Endothelial cell (in vitro differentiated cells): ENCODE results near the gene PCDHA10. TPM values are rescaled to one million over a fixed set of nuclear protein-coding genes. Genes with fewer than 3 reads are reported as not detected.
A peak's percentile ranks its signal among the peaks of the same experiment; 100 is the strongest.

Experiments
- DNase-seq: peaks from one replicate; pipeline ENCODE4 v3.0.0; 2021; ENCODE audit warnings: low spot score
- H3K27ac Mint-ChIP-seq: one replicate; pipeline ENCODE4 v1.8.0; 2021; ENCODE audit warnings: mixed read lengths, inconsistent platforms; ENCODE audit not compliant: unreplicated experiment
- H3K27me3 Mint-ChIP-seq: one replicate; pipeline ENCODE4 v1.8.0; 2021; ENCODE audit warnings: mild to moderate bottlenecking, moderate library complexity, mixed read lengths, inconsistent platforms; ENCODE audit not compliant: unreplicated experiment
- H3K36me3 Mint-ChIP-seq: one replicate; pipeline ENCODE4 v1.8.0; 2021; ENCODE audit warnings: mild to moderate bottlenecking, low read depth, mixed read lengths, inconsistent platforms; ENCODE audit not compliant: unreplicated experiment
- H3K4me1 Mint-ChIP-seq: one replicate; pipeline ENCODE4 v1.8.0; 2021; ENCODE audit warnings: mild to moderate bottlenecking, mixed read lengths, inconsistent platforms; ENCODE audit not compliant: unreplicated experiment
- H3K4me3 Mint-ChIP-seq: one replicate; pipeline ENCODE4 v1.8.0; 2021; ENCODE audit warnings: mild to moderate bottlenecking, mixed read lengths, inconsistent platforms; ENCODE audit not compliant: unreplicated experiment
- H3K9me3 Mint-ChIP-seq: one replicate; pipeline ENCODE4 v1.8.0; 2021; ENCODE audit warnings: mixed read lengths, inconsistent platforms; ENCODE audit not compliant: unreplicated experiment
- CTCF ChIP-seq: fragments of 200-600 bp; sonication (generic); IDR thresholded peaks from one replicate; pipeline ENCODE4 v1.5.0; 2021; ENCODE audit warnings: antibody characterized with exemption; ENCODE audit not compliant: unreplicated experiment
- total RNA-seq: library from RNA; stranded (reverse); fragmentation: NEBNext Ultra II Directional; extraction: Animal tissue kit (Norgen Biotek cat#: 25700); gene quantifications from one replicate; pipeline ENCODE4 v1.2.1, GENCODE V29; 2021; ENCODE audit not compliant: unreplicated experiment

PCDHA10 gene
- total RNA-seq, 1 donor from 2014 or later, result 16.9 TPM

- DNase-seq, result peak; percentile 20
- H3K4me3 Mint-ChIP-seq, result peak within 1 kb of the TSS; percentile 17
- peaks cover 9% of the 10 kb centered on the region for H3K36me3 Mint-ChIP-seq
- no peak within 1 kb of the TSS for H3K27ac Mint-ChIP-seq
- TF ChIP-seq CTCF, result no peak
- H3K4me1 Mint-ChIP-seq, result no peaks in the 10 kb centered on the region
- no peaks in the 10 kb centered on the region for H3K27me3 Mint-ChIP-seq
- H3K9me3 Mint-ChIP-seq, result no peaks in the 10 kb centered on the region
Measured at GRCh38 chr5:140881889-140882590, 26.3 kb downstream of the PCDHA10 start, which contains the start of gene PCDHA13. Gene PCDHA13 (plus strand): TSS chr5:140882124. CDS start chr5:140882269, 145 bp downstream.

GRCh38 chr5:140882591-140882899, 26.8 kb downstream of the PCDHA10 start:
- TF ChIP-seq CTCF, result peak; percentile 39
- Mint-ChIP-seq H3K36me3 (peaks cover 9% of the 10 kb centered on the region), H3K27ac (no peak overlapping the region), H3K9me3 (no peaks in the 10 kb centered on the region), H3K4me1 (no peaks in the 10 kb centered on the region), H3K27me3 (no peaks in the 10 kb centered on the region), H3K4me3 (peak overlapping the region; percentile 13)
- DNase-seq, result peak; percentile 54

DNA sequence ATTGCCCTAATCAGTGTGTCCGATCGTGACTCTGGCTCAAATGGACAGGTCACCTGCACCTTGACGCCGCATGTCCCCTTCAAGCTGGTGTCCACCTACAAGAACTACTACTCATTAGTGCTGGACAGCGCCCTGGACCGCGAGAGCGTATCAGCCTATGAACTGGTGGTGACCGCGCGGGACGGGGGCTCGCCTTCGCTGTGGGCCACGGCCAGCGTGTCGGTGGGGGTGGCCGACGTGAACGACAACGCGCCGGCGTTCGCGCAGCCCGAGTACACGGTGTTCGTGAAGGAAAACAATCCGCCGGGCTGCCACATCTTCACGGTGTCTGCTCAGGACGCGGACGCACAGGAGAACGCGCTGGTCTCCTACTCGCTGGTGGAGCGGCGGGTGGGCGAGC, 27.7 kb downstream of the PCDHA10 start:
- Mint-ChIP-seq H3K27ac (no peak overlapping the region), H3K4me3 (no peak overlapping the region), H3K4me1 (no peaks in the 10 kb centered on the region), H3K36me3 (peaks cover 9% of the 10 kb centered on the region), H3K9me3 (no peaks in the 10 kb centered on the region), H3K27me3 (no peaks in the 10 kb centered on the region)
- no peak for TF ChIP-seq CTCF
- no peak for DNase-seq

DNA sequence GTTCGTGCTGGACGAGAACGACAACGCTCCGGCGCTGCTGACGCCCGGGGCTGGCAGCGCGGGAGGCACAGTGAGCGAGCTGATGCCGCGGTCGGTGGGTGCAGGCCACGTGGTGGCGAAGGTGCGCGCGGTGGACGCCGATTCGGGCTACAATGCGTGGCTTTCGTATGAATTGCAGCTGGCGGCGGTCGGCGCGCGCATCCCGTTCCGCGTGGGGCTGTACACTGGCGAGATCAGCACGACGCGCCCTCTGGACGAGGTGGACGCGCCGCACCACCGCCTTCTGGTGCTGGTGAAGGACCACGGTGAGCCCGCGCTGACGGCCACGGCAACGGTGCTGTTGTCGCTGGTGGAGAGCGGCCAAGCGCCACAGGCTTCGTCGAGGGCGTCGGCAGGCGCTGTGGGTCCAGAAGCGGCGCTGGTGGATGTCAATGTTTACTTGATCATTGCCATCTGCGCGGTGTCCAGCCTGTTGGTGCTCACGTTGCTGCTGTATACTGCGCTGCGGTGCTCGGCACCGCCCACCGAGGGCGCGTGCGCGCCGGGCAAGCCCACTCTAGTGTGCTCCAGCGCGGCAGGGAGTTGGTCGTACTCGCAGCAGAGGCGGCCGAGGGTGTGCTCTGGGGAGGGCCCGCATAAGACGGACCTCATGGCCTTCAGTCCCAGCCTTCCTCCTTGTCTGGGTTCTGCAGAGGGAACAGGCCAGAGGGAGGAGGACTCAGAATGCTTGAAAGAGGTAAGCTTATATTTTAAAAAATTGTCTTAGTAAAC, 28.4 kb downstream of the PCDHA10 start:
- Mint-ChIP-seq H3K27me3 (no peaks in the 10 kb centered on the region), H3K4me1 (no peaks in the 10 kb centered on the region), H3K27ac (no peak overlapping the region), H3K9me3 (no peaks in the 10 kb centered on the region), H3K4me3 (no peak overlapping the region), H3K36me3 (peaks cover 9% of the 10 kb centered on the region)
- no peak for DNase-seq
- no peak for TF ChIP-seq CTCF

- Mint-ChIP-seq H3K27me3 (peaks cover 5% of the 10 kb centered on the region), H3K27ac (no peak overlapping the region), H3K4me3 (no peak overlapping the region), H3K4me1 (no peaks in the 10 kb centered on the region), H3K9me3 (no peaks in the 10 kb centered on the region), H3K36me3 (peaks cover 17% of the 10 kb centered on the region)
- no peak for TF ChIP-seq CTCF
- DNase-seq, result no peak
Measured at GRCh38 chr5:140916325-140916724, 60.6 kb downstream of the PCDHA10 start.
